ENCODE measurements around the gene LIFR.

GRCh38 chr5:38433160-38433861 lies 123.1 kb downstream of the LIFR start:
- TF ChIP-seq CTCF (conservative IDR thresholded peaks at IDR 0.05), result no peak
- no peak for TF ChIP-seq EZH2 (IDR thresholded peaks at IDR 0.05; ENCODE audit: low read depth)

Measured in PC-9 (cell line).